OCI-M1 (cell line): Measurements from ENCODE around the gene NRG3.

Experiments
- DNase-seq: peaks from one replicate; lab custom pipeline; 2025; lab: John Stamatoyannopoulos, UW

The NRG3 gene

DNA sequence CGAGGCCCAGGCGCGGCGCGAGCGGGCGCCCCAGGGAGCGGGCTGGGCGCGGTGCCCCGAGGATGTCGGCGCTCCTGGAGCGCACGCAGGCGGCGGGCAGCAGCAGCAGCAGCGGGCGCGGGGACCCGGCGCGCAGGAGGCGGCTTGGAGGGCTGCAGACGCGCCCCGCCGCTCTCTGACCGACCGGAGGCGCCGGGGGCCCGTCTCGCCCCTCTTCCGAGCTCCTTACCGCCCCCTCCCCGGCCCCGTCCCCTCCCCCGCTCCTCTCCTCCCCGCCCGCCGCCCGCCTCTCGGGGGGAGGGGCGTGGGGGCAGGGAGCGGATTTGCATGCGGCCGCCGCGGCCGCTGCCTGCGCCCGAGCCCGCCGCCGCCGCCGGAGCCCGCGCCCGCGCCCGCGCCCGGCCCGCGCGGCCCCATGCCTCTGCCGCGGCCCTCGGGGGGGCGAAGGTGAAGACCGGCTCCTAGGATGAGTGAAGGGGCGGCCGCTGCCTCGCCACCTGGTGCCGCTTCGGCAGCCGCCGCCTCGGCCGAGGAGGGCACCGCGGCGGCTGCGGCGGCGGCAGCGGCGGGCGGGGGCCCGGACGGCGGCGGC, at the start of gene NRG3:
Gene NRG3, plus strand, starts transcription at position 320 of the 592 bp plus-strand sequence.
- no peak for DNase-seq

DNA sequence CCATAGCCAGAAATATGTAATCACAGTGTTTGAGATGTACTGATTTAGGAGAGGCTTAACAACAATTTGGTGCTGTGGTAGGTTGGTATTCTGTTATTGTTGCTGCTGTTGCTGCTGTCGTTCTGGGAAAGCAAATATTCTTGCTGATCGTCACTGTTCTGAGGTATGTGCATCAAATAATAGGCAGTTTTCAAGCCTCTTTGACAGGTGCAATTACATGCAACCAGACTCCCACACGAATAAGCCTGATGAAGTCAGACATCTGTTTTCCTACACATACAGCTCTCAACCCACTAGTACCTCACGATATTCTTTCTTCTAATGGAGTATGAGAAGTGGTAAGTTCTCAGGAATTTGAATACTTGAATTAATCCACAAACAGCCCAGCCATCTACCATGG, 46.7 kb upstream of the NRG3 start:
- no peak for DNase-seq

- no peak for DNase-seq
These were observed 43.9 kb upstream of the NRG3 start for GRCh38 chr10:81831060-81831459.

DNA sequence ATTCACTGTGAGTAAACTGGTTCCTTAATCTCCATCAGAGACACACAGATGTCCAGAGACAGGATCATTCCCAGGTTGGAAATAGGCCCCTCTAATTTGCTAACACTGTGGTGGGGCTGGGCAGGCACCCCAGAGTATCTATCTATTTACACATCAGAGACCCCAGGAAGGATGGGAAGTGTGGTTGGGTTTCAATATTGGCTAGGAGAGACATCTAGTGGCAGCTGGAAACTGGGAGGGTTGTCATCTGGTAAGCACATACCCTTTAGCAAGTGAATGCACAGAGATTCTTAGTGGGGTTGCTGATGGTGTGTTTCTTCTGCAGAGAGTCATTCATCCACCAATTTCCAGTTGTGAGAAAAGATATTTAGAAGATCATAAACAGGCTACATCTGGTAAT, 36.0 kb upstream of the NRG3 start:
- DNase-seq: peak; percentile 29

- DNase-seq: peak; percentile 9
These were observed 32.0 kb upstream of the NRG3 start for GRCh38 chr10:81843042-81843441.

GRCh38 chr10:81847675-81848074, 27.3 kb upstream of the NRG3 start:
- no peak for DNase-seq

GRCh38 chr10:81848514-81848913, 26.5 kb upstream of the NRG3 start:
- peak; percentile 49 for DNase-seq

GRCh38 chr10:81848931-81849330, 26.1 kb upstream of the NRG3 start:
- DNase-seq: no peak

DNA sequence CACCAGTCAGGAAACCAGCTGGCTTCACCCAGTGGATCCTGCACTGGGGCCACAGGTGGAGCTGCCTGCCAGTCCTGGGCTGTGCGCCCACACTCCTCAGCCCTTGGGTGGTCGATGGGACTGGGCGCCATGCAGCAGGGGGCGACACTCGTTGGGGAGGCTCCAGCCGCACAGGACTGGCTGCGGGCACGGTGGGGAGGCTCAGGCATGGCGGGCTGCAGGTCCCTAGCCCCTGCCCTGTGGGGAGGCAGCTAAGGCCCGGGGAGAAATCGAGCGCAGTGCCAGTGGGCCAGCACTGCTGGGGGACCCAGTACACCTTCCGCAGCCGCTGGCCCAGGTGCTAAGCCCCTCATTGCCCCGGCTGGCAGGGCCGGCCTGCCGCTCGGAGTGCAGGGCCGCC, 12.4 kb upstream of the NRG3 start:
- DNase-seq: no peak

DNA sequence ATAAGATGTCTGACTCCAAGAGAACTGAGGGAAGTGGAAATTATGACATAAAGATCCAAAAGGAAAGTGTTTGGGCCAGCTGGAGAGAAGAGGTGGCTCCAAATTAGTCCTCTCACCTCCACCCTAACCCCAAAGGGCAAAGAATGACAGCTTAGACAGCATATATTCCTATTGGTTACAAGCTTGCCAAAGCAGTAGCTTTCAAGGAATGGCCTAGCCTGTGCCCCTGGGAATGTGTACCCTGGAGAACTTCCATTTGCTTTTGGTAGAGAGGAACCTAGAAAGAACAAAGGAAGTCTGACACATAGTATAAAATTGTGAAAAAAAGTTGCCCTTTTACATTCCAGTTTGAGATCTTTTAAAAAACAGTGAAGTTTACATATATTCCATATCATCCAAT, 11.2 kb upstream of the NRG3 start:
- no peak for DNase-seq

DNA sequence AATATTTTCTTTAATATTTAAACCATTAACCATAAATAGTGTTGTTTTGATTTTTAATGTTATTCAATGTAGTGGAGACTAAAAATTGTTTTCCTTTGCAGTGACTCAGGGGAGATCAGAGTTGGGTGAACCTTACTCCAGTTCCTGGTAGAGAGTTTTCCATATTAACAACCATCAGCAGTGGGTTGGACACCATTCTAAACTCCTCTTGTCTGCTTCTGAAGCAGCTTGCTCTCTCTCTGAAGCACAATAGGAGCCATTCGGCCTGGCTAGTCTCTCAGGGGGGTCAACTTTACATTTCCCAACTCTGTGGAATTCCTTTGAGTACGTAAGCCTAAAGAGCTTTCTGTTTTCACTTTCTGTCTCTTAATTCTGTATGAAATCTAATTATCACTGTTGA, 9.4 kb upstream of the NRG3 start:
- no peak for DNase-seq

- DNase-seq: peak; percentile 49
These were observed 8.2 kb upstream of the NRG3 start for GRCh38 chr10:81866753-81867152.

GRCh38 chr10:81870472-81870871, 4.5 kb upstream of the NRG3 start:
- no peak for DNase-seq

DNA sequence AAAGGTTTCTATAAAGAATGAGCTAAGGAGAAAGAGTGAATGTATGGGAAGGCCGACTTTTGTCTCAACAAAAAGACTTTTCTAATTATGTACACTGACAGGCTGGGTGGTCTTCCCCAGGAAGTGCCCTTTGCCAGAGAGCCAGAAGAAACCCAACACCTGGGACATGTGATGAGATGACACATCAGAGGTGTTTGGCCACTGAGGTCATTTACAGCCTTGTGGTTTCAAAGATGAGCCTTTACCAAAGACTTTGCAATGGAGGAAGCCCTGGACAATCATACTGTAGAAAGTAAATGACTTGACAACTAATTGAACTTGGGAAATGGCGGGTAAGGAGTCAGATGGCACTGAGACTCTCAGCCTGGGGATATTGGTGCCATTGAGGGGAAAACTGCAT, 3.4 kb upstream of the NRG3 start:
- no peak for DNase-seq

GRCh38 chr10:81872206-81872862, 2.7 kb upstream of the NRG3 start:
- DNase-seq: no peak

GRCh38 chr10:81873231-81873931, 1.6 kb upstream of the NRG3 start:
- DNase-seq: no peak

- no peak for DNase-seq
These were observed 820 bp upstream of the NRG3 start for GRCh38 chr10:81873932-81874816.

- DNase-seq: no peak
These were observed 666 bp downstream of the NRG3 start for GRCh38 chr10:81875467-81876252.

DNA sequence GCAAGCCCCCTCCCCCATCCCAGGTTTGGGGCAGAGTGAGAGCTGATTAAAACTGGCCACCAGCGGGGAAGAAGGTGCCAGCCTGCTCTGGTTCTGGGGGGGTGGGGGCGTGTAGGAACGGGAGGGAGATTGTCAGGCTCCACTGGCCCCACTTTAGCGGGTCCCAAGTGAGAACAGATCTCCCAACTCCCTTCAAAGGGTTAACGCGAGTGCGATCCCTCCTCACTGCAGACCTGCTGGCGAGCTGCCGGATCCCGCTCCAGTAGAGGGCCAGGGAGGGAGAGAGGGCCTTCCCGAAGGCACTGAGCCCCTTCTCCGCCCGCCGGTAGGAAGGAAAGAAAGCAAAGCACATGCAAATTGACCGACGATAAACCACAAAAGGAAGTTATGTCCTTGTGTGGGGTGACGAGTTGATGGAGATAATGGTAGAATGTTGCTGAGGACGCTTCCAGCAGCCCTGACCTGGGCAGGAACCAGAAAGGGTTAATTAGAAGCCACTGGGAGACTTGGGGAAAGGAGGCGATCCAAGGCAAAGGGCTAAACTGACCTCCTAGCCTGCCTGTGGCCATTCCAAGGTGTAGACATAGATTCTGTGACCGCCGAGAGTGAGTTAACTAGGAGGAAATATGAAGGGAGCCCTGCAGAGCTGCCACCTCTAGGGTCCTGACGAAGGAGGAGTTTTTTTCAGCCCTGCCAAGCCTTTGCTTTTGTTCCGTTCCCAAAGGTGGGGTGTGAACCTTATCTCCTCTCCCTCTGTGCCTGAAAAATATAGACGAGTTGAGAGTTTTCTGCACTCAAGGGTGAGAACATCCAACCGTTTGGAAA, 1.5 kb downstream of the NRG3 start:
- DNase-seq: no peak

DNA sequence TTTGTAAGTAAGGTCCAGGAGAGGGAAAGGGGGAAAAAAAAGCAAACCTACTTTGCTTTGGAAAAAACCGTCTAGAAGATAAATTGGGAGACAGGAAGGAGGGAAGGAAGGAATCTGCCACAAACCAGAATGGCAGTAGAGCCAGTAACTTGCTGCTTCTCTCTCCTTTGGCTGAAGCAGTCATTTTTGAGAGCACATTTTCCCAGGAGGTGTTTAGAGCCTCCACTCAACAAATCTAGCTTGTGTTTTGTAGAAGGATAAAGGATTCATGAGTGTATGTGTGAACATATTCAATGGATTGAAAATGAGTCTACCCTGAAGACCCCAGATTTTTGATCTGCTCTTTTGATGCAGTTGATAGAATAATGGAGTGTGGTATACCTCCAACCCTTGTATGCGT, 2.6 kb downstream of the NRG3 start:
- DNase-seq: no peak

GRCh38 chr10:81882011-81882410, 7.0 kb downstream of the NRG3 start:
- DNase-seq: no peak
